Measurements from ENCODE around the gene SIRT7.
A peak's percentile ranks its signal among the peaks of the same experiment; 100 is the strongest.

The SIRT7 gene

DNA sequence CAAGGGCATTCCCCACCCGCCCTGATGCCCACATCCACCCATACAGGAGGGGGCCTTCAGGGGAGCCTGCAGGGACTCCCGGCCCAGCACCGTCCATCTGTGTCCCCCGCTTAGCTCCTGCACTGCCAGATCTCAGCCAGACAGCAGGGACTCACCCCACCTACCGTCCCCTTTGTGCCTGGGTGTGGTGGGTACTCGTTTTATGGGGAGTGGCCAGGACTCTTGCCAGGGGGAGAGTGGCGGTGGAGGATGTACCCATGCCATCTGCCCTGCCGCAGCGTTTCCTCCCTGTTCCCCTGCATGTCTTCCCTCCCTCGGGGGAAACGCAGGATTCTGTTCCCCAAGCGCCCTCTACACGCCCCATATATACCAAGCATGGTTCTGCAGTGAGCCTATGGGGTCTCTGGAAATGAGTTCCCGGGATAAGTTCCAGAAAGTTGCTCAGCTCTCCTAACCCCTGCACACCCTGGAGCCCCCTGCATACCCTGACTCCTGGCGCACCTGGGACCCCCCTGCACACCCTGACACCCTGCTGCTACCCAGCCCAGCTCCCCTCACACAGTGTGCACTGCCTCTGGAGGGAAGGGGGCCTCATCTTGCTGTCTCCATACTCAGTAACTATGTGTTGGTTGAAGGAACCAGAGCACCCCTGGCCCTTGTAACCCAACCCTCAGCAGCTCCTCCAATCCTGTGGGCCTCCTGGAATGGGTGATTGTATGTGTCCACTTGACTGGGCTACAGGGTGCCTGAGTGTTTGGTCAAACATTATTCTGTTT is 13.8 kb upstream of the SIRT7 start:
- DNase-seq: no peak

DNA sequence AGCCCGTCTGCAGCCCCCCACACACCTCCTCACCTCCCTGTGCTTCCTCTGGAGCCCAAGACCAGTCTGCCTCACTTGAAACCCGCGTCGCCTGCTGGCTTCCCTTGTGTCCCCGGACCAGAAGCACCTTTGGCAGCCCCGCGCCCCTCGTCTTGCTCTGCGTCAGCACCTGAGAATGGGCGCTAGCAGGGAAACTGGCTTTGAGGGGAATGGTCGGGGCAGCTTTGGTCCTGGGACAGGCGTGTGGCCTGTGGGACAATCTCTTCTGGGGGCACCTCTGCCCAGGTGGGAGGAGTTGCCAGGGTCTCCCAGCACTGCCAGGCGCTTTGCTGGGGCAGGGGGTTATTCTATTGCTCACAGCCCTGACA is 13.2 kb upstream of the SIRT7 start:
- no peak for DNase-seq

DNA sequence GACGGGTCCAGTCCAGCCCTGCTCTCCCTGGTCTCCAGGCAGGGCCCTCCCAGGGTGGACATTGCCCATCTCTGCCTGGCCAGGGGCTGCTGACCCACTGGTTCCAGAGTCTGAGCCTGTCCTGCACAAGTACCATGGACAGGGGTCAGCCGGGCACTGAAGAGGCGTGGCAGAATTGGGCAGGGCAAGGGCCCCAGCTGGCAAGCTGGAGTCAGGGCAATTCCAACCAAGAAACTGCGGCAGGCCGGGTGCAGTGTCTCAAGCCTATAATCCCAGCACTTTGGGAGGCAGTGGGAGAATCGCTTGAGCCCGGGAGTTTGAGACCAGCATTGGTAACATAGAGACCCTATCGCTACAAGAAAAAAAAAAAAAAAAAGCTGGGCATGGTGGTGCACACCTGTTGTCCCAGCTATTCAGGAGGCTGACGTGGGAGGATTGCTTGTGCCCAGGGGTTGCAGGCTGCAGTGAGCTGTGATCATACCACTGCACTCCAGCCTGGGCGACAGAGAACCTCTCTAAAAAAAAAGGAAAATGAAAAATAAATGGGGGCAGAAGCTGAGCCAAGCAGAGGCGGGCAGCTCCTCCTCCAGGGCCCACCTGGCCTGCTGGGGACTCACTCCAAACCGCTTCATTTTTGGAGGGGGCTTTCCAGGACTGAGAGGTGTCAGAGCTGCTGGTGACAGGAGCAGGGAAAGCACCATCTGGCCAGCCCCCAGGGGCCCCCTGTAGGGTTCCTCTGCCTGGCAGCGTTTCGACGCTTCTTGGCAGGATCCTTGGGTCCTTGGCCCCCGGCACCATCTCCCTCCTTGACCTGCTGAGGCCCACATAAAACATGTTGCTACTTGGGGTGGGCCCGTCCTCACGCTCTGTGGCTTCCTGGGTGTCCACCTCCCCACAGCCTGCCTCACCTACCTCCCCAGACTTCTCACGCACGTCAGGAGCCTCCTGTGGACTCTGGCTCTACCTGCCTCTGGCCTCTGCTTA is 12.5 kb upstream of the SIRT7 start:
- DNase-seq: no peak

DNA sequence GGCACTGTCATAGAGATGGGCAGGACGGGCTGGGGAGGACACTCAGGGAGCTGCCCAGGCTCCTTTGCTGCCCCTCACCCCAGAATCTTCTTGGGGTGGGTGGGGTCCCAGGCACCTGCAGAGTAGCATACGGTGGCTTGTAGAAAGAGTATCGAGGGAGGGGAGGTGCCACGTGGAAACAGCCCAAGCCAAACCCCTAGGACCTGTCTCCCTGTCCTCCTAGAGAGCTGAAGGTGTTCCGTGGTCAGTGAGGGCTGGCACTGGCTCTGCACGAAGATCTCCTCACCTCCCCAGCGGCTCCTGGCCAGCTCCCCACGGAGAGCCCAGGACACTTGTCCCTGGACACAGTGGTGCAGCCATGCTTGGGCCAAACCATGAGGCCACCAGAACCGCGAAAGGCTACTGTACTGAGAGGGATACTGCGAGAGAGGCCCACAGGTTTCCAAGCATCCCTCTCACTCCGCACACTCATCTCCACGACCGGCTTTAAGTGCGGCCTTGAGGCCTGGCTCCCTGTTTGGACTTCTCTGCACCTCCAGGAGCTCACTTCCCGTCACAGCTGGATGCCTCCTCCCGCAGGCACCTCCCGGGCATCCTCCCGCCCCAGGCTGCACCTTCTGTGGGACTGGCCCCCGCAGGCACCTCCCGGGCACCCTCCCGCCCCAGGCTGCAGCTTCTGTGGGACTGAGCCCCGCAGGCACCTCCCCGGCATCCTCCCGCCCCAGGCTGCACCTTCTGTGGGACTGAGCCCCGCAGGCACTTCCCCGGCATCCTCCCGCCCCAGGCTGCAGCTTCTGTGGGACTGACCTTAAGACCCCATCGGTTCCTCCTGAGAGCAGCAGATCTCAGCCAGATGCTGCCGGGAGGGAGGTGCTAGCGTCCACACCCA is 11.5 kb upstream of the SIRT7 start:
- no peak for DNase-seq

DNA sequence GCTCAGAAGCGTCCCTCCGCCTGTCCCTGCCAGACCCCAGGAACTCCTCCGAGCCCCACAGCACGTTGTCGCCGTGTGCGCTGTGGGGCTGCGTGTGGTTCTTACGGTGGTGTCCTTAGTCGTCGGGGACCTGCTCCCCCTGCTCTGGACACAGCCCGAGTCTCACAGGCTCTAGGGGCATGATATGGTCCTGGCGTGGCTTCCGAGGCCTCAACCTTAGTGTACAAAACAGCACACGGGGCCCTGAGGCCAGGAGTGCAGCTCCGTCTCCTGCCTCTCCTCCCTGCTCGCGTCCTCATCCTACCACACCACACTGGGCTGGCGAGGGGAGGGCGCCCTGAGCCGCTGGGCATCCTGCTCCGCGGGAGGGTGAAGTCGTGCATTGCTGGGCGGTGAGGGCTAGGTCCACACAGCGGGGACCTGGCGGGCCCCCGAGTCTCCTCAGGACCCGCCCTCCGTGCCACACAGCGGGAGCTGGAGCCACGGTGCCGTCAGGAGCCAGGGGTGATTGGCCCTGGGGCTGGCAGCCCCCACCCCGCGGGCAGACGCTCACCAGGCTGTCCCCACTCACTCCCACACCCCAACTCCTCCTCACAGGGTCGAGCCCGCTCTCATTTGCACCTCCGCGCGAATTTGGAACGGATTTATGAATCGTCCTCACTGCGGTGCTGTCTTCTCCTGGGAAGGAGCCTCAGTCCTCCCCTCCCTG is 10.7 kb upstream of the SIRT7 start:
- no peak for DNase-seq

DNA sequence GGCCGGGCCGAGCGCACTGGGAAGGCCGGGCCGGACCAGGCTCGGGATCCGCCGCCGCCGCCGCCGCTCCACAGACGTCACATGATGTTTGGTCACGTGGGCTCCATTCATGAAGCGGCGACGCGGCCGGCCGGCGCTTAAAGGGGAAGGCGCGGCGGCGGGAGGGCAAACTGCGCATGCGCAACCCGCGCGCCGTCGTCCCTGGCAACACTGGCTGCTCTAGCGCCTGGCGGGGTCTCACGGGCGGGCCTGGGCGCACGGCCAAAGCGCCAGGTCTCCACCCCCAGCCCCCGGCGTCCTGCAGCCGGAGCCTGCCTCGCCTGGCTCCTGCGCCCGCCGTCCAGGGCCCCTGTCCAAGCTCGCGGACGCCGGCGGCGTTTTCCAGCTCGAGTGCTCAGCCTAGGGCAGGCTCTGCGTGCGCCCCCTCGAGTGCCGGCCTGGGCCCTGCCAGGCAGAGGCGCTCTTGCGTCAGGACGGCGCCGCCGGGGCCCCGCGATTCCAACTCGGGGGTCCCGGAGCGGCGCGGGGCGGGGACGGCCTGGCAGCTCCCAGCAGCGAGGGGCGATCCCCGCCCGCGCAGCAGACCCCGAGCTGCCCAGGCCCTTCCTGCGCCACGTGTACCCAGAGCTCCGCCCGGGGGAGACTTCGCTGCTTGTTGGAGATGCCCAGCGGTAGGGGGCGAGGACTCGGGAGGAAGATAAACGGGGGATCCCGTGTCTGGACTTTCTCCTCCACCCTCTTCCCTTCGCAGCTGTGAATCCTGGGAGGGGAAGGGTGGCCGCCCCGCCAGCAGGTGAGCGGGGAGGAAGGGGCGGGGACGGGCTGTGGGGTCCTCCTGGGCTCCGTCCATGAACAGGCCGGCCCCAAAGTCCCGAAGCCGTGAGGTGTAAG is 9.9 kb upstream of the SIRT7 start, which contains the start of gene MAFG:
Gene MAFG (minus strand): TSS at position 83 of the 891 bp plus-strand sequence. CDS start 4,550 bp downstream, outside the sequence.
- peak; percentile 92 for DNase-seq

DNA sequence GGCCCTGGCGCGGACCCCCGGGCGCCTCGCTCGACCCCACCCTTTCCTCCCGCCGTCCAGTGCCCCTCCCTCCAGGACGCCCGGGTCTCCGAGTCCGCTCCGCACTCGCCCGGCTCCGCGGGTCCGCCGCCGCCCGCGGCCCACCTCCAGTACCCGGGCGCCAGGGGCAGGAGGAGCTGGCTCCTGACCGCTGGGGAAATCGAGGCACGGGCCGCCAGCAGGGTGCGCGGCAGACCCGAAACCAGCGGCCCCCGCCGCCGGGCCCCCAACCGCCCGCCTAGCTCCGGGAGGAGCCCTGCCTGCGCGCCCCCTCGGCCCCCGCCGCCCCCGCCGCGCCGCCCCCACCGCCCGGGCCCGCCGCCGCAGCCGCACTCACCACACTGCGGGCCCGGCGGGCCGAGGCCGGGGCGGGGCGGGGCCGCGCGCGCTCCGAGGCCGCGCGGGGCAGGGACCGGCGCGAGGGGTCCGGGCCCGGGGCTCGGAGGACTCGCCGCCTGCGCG is 9.2 kb upstream of the SIRT7 start:
- no peak for DNase-seq

DNA sequence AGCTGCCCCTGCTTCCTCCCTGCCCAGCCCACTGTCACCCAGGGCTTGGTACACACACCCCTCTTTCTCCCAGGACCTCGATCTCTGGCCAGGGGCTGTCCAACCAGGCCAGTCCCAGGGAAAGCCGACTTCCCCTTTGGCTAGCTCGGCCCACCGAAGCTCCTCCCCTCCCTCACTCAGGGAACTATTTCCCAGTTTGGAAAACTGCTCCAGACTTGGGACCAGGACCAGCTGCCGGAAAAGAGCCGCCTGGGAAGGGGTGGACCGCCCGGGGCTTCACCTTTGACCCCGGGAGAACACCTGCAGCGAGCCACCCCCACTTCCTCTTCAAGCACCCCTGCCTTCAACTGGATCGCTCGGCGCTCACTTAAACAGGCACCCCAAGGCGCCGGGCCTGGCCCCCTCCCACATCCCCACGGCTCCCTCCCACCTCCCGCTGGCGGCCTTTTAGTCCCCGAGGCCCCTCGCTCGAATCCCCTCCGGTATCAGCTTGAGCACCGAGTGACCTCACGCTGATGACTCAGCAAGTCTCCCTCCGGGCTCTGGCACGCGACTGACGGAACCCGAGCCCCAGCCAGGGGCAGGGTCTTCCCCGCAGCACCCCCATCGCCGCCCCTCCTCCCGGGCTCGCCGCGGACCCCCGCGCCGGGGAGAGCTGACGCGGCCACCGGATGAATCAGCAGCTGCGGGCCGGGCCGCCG is 8.6 kb upstream of the SIRT7 start:
- peak; percentile 25 for DNase-seq

DNA sequence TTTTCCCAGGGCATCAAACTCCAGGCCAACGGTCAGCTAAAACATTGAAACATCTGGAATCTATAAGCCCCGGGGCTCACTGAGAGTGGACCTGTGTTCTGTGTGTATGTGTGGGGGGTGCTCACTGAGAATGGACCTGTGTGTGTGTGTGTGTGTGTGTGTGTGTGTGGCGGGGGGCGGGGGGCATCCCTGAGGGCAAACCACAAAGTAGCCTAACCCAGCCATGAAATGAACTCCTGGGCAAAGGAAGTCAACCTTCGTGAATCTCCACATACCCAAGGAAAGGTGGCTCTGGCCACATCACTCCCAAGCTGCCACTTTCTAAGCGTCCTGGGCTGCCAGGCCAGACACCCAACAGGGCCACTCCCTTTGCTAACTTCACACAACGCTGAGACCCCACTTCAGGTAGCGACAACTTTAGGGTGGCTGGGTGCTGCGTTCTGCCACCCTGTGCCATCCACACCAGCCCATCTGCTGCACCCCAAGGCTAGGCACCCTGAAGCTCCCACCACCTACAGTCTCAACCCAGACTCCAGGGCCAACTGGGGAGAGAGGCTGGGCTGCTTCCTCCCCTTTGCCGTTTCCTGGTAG is 8.0 kb upstream of the SIRT7 start:
- no peak for DNase-seq

DNA sequence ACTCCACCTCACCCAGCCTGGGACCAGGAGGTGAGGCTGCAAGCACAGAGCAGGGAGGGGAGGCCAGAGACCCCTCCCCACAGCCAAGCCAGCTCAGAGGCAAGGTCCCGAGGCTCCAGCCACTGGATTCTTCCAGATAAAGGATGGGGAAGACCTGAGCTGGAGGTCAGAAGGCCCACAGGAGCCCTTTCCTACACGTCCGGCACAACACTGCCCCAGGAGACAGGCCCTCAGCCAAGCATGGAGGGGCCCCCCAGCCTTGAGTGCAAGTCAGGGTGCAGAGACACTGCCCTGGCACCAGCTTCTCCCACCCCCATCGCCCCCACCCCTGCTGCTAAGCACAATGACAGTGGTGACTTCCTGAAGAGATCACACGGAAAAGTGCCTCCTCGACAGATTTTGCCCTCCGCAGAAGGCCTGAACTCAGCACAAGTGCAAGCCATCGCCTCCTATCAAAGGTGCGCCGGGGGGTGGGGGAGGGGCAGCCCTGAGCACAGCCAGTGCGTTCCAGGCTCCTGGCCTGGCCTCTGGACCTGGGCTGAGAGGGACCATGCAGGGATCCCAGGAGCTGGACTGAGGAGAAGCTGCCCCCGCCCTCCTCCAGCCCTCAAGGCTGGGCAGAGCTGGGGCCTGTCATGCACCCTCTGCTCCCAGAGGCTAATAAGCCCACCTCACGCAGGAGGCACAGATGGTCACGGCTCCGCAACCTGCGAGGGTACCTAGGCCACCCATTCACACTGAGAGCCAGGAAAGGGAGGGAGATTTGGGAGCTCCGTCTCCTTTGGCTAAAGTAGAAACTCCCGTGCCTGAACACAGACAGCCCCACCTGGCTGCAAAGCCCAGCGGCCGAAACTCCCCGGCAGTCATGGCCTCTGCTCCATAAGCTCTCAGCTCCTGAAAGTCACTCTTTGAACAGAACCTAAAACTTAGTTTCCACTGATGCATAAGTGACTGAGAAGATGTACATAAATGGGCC is 6.9 kb upstream of the SIRT7 start:
- no peak for DNase-seq

DNA sequence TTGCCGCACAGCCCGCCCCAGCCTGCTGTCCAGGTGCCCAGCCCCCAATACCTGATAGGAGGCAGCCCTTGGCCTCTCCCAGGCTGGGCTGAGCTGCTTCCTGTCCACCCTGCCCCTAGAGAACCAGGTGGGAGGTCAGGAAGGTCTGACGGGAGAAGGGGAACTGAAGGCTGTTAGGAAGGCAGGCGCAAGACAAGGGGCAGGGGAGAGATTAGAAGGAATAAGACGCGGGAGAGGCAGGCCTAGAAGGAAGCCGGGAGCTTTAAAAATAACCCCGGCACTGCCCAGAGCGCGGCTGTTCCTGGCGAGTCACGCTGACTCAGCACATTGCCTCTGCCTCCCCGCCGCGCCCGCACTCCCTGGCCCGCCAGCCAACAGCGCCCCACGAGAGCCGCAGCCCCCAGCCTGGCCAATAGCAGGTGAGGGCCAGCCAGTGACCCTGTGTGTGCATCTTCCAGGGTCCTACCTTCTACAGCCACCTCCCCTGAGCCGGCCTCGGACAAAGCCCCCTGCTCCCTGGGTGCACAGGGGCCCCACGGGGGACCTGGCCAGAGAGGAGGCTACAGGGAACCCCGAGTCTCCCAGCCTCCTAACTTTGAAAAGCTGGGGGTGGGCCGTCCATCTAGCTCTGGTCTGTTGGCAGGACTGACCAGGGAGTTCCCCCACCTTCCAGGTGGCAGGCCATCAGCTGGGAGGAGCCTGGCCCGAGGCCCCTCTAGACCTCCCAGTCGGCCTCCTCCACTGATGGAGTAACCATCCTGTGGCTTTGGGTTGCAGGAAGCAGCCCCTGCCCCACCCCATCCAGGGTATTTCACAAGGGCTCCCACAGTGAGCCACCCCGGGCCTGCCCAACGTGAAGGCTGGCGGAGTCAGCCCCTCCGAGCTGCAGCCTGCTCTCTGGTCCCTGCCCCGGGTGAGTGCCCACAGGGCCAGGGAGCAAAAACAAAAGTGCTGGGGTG is 5.6 kb upstream of the SIRT7 start:
- DNase-seq: no peak

DNA sequence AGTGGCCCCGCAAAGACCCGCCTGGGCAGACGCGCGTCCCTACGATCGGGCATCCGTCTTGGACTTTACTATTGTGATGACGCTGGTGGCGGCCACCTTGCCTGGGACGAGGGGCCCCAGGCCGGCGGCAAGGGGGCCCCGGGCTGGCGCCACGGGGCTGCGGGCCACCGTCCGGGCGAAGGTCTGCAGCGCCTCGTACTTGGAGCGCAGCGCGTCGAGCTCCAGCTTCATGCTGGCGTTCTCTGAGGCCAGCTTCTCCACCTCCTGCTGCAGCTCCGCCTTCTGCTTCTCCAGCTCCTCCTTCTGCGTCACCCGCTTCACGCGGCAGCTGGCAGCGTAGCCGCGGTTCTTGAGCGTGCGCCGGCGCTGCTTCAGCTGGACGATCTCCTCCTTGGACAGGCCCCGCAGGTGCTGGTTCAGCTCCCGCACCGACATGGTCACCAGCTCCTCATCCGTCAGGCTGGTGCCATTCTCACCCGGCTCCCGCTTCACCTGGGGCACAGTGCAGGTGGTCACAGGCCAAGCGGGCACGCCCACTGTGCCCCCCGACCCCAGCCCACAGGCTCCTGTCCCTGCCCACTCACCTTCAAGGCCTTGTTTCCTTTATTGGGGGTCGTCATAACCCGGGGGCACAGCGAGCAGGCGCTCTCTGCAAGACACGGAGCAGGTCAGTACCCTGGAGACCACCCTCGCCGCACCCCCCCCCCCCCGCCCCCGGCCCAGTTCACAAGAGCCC is 4.8 kb upstream of the SIRT7 start:
- no peak for DNase-seq

DNA sequence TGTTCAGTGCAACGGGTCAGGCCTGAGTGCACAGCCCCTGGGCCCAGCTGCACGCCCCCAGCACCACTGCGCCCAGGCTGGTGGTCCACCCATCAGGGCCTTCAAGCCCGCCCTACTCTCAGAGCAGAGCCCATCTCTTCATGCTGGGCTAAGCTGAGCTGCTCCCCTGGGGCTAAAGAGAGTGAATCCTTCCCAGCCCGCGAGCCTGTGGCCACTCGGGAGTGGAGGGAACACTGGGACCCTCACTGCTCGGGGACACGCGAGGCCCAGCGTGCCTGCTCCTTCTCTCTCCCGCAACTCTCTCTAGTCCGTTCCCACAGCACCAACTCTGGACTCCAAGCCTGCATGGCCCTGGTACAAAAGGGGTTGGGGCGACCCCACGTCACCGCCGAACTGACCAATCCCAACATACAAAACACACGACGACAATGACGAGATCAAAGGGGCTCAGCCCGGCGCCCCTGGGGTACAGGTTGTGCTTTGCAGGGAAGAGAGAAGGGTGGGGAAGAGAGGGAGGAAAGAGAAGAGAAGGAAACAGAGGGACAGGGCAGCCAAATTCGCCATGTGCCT is 4.1 kb upstream of the SIRT7 start:
- DNase-seq: no peak

DNA sequence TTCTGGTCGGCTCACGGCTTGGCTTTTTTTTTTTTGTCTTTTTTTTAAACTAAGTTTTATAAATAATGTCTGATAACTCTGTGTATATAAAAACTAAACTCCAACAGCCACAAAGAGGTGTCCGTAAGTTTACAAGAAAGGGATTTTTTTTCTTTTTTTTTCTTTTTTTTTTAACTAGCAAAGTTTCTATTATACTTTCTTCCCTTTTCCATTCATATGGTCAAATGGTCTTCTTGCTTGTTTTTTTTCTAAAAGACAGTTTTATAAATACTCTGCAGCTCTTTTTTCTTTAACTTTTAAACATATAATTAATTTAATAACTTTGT is 3.5 kb upstream of the SIRT7 start:
- no peak for DNase-seq

DNA sequence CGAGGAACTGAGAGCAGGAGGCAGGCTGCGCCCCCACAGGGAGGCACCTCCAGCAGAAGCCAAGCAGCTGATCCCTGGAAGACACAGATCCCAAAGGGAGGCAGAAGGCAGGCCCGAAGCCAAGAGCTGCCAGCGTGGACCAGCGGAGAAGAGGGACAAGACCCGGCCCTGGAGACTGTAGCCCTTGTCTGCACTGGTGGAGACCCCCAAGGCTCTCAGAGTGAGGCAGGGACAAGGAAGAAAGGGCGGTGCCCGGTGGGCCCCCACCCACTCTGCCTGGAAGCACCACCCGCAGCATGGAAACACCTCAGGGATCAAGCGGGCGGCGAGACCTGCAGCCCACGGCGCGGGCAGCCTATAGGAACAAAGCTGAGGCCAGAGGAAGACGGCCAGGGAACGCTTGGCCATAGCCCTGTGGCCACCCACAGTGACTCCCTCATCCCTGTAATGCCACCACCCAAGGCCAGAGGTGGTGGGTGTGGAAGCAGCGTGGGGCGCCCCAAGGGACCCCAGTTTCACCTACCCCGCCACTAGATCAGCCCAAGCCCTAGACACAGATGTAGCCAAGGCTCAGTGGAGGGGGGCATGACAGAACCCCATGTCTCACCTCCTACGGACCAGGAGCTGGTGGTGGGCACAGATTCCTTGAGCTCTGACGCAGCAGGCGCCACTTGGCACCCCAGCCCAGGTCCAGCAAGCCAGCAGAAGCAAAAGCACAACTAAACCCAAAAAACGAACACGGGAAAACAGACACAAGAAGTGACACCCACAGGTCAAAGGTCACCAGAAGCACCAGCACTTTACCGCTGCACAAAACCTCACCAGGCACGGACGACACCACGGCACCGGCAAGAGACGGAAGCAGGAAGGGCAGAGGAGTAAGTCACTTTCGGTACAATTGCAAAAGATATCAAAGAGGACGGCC is 2.9 kb upstream of the SIRT7 start:
- DNase-seq: no peak
